GM12872 (cell line): ENCODE measurements around the gene TTC14.

Experiments
- TF ChIP-seq, protein P1 (sequence below): IDR thresholded peaks from 3 replicates; pipeline ENCODE4 v1.5.1; 2011; ENCODE audit warnings: low read depth, mild to moderate bottlenecking, low read length, moderate library complexity; ENCODE audit not compliant: insufficient read depth

Gene TTC14

DNA sequence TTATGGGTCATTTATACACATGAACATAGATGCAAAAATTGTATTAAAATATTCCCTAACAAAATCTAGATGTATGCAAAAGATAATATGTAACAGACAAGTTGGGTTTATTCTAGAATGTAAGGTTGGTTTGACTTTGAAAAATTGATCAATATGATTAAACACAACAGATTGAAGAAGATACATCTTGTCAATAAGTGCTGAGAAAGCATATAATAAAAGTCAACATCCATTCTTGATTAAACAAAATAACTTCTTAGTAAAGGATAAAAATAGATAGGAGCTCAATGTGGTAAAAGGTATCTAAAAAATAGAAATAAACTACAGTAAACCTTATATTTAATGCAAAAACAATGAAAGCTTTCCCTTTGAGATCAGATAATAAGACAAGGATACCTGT lies 39.0 kb downstream of the TTC14 start:
- TF ChIP-seq, protein P1, sequence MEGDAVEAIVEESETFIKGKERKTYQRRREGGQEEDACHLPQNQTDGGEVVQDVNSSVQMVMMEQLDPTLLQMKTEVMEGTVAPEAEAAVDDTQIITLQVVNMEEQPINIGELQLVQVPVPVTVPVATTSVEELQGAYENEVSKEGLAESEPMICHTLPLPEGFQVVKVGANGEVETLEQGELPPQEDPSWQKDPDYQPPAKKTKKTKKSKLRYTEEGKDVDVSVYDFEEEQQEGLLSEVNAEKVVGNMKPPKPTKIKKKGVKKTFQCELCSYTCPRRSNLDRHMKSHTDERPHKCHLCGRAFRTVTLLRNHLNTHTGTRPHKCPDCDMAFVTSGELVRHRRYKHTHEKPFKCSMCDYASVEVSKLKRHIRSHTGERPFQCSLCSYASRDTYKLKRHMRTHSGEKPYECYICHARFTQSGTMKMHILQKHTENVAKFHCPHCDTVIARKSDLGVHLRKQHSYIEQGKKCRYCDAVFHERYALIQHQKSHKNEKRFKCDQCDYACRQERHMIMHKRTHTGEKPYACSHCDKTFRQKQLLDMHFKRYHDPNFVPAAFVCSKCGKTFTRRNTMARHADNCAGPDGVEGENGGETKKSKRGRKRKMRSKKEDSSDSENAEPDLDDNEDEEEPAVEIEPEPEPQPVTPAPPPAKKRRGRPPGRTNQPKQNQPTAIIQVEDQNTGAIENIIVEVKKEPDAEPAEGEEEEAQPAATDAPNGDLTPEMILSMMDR, result no peak

GRCh38 chr3:180646187-180646790 lies 44.3 kb downstream of the TTC14 start:
- TF ChIP-seq, protein P1, result peak; percentile 39; the same call in 2 of the 3 replicates

DNA sequence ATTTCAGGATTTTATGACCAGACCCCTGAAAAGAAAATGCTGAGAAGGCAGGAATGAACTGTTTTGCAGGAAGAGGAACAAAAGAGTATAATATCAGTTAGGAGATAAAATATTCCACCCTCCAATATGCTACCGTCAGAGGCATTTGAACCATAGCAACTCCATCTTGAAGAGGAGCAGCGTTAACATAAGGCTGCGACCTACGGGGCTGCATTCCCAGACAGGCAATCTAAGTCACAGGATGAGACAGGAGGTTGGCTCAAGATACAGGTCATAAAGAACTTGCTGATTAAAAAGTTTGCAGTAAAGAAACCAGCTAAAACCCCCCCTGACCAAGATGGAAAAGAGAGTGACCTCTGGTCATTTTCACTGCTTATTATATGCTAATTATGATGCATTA lies 54.4 kb downstream of the TTC14 start:
- TF ChIP-seq, protein P1, result no peak

- TF ChIP-seq, protein P1, result no peak
Observed at GRCh38 chr3:180657094-180657493, 55.1 kb downstream of the TTC14 start.
